Mucosa of descending colon (tissue), 3 donors: ENCODE measurements around the gene BUB3. TPM values are rescaled to one million over a fixed set of nuclear protein-coding genes. Genes with fewer than 3 reads are reported as not detected.

Experiments used
- ATAC-seq: fragments of 200-7000 bp; cut with Tn5 transposase; one replicate; pipeline ENCODE4 v1.9.1; 2020; ENCODE audit warnings: mild to moderate bottlenecking, moderate library complexity
- DNase-seq, 3 donors: peaks; one replicate each; pipeline ENCODE4 v3.0.0-alpha.2; 2020
- H3K36me3 ChIP-seq: fragments of 200-600 bp; one replicate; pipeline ENCODE4 v1.8.0; 2021; ENCODE audit warnings: low read depth, mild to moderate bottlenecking
- H3K4me1 ChIP-seq: fragments of 200-600 bp; one replicate; pipeline ENCODE4 v1.8.0; 2021; ENCODE audit warnings: low read depth, mild to moderate bottlenecking
- H3K4me3 ChIP-seq: fragments of 200-600 bp; one replicate; pipeline ENCODE4 v1.8.0; 2021; ENCODE audit warnings: mild to moderate bottlenecking
- H3K9me3 ChIP-seq: fragments of 200-600 bp; one replicate; pipeline ENCODE4 v1.8.0; 2021; ENCODE audit warnings: mild to moderate bottlenecking
- CTCF ChIP-seq: fragments of 200-600 bp; IDR thresholded peaks from one replicate; pipeline ENCODE4 v1.8.0; 2022; ENCODE audit warnings: antibody characterized with exemption, mild to moderate bottlenecking
- intact Hi-C, 2 donors: fragments of 100-400 bp; cut with DNase I in 1 of 2; cut with micrococcal nuclease in 1 of 2; formaldehyde crosslinking; loops; one replicate each; pipeline versions ENCODE4 v1.11.0 to v1.11.1; 2022; cut with DNase I, micrococcal nuclease
- total RNA-seq, 3 donors: library from RNA; stranded (reverse); fragmentation: NEBNext Ultra II Directional in 2 of 3; extraction: Animal tissue kit (Norgen Biotek cat#: 25700) in 2 of 3; gene quantifications; one replicate each; pipeline versions ENCODE4 v1.2.1 to v1.2.4, GENCODE V29; 2021 to 2023
- donor health status: DM: no; HTN: no; CAD: no; lungs with moderate emphysema.
- donor health status: DM: no; HTN: no; CAD: no.
- donor health status: DM: no; HTN: yes; CAD: no.

Gene BUB3
- total RNA-seq, 3 donors from 2014 or later, result 65.0 to 81.1 (median 68.4) TPM

DNA sequence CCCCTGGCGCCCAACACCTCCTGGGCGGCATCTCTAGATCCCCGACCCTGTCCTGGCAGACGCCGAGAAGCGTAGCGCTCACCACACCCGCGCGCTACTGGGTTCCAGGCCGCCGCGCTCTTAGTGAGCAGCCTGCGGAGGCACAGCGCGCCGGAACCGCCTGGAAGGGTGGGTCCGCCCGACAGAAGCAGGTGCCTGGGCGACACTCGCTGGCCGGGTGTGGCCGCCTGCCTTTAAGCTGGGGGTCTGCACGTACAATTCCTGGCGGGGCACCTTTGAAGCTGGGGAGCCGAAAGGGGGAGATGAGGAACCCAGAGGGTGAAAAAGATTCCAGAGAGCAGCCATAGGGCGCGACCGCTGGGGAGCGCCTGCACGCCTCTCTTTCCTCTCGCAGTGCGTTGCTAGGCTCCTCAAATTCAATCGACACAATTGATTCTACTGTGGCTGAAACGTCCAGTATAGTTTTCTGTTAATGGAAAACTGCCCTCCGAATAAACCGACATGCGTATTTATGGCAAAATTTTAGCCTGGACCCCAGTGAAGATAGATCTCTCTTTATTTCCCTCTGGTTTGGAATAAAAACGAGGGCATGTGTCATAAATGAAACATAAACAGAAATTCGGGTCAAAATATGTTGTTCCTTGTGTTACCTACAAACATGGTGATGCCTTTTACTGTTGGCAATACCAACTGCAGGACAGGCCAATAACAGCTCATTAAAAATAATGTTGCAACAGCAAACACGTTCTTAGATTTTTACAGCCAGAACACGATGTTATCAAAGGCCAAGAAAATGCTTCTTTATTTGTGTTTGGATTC, 13.8 kb upstream of the BUB3 start:
- no peak for TF ChIP-seq CTCF
- H3K4me1 ChIP-seq, result peaks cover 35% of the 10 kb centered on the region
- DNase-seq, result no peak
- ATAC-seq, result peak; percentile 46
- intact Hi-C loops, result no loop called here
- no peaks in the 10 kb centered on the region for H3K36me3 ChIP-seq
- no peaks in the 10 kb centered on the region for H3K9me3 ChIP-seq
- H3K4me3 ChIP-seq, result no peak overlapping the region

- TF ChIP-seq CTCF, result no peak
- DNase-seq, result no peak
- no peak for ATAC-seq
- intact Hi-C loops, result no loop called here
- no peaks in the 10 kb centered on the region for H3K36me3 ChIP-seq
- H3K9me3 ChIP-seq, result no peaks in the 10 kb centered on the region
- H3K4me1 ChIP-seq, result peaks cover 30% of the 10 kb centered on the region
- H3K4me3 ChIP-seq, result no peak overlapping the region
These were observed 13.2 kb upstream of the BUB3 start for GRCh38 chr10:123140983-123141390.

GRCh38 chr10:123141791-123142700, 12.2 kb upstream of the BUB3 start:
- no peak for ATAC-seq
- Histone ChIP-seq H3K4me1 (peaks cover 21% of the 10 kb centered on the region), H3K4me3 (no peak overlapping the region), H3K9me3 (no peaks in the 10 kb centered on the region), H3K36me3 (no peaks in the 10 kb centered on the region)
- no peak for DNase-seq
- TF ChIP-seq CTCF, result no peak
- intact Hi-C loops, result no loop called here

DNA sequence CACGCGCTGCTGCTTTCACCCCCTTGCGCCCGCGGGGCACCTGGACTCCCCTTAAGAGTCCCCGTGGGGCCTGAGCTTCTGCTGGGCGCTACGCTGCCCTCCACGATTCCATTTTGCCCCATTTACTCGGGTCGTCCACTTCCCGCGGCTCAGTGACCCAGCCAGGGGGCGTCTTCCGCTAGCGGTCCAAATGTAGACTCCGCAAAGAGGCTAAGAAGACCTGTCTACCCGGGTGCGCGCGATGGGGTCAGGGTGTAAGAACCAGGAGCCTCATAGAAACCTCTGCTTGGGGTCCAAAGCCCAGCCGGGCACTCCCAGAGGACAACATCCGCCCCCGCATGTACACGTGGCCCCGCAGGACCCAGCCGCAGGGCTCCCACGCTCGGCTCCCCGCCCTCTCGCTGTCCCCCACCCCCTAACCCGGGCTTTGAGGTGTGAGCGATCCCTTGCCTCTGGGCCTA, 11.5 kb upstream of the BUB3 start:
- Histone ChIP-seq H3K4me3 (no peak overlapping the region), H3K36me3 (no peaks in the 10 kb centered on the region), H3K9me3 (no peaks in the 10 kb centered on the region), H3K4me1 (peaks cover 15% of the 10 kb centered on the region)
- intact Hi-C loops, result no loop called here
- DNase-seq (no peak), ATAC-seq (no peak)
- TF ChIP-seq CTCF, result no peak

DNA sequence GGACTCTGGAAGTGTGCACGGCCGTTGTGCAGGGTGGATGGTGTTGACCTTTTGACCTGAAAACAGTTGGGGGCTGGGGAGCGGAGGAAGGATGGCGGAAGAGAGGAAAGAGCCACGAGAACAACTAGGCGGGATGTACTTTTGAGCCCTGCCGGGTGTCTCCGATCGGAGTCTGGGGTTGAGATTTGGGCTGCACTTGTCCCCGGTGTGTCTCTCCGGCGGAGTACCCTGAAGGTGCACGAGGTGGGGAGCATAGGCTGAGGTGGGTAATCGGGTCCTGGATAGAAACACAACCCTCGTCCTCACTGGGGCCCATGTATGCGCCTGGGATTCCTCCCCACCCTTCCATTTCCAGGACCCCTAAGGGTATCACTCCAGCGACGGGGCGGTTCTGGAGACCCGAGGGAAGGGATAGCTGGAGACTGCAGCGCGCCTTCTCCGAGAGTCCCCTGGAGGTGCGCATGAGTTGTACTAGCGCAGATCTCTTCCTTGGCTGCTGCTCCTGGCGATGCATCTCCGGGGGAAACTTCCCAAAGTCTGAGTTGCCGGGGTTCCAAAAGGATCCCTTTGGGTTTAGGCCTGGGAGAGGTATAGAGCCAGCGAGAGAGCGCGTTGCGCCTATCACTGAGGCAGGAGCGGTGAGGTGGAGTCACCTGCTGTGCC, 10.9 kb upstream of the BUB3 start:
- Histone ChIP-seq H3K4me1 (peaks cover 20% of the 10 kb centered on the region), H3K9me3 (no peaks in the 10 kb centered on the region), H3K4me3 (no peak overlapping the region), H3K36me3 (no peaks in the 10 kb centered on the region)
- intact Hi-C loops, result no loop called here
- no peak for ATAC-seq
- no peak for TF ChIP-seq CTCF
- DNase-seq, result no peak
